Smooth muscle cell of the brain vasculature (primary cell): Measurements from ENCODE around the gene SS18.

Experiments
- DNase-seq: peaks from one replicate; pipeline ENCODE4 v3.0.0-alpha.2; 2012; ENCODE audit warnings: low read depth, low spot score

The SS18 gene

GRCh38 chr18:26003356-26003755 is 87.1 kb downstream of the SS18 start:
- DNase-seq: no peak

GRCh38 chr18:26002375-26002910 is 88.0 kb downstream of the SS18 start:
- DNase-seq: no peak

- DNase-seq: no peak
Measured at GRCh38 chr18:25998461-25998860, 92.0 kb downstream of the SS18 start.

GRCh38 chr18:25992566-25992965 is 97.8 kb downstream of the SS18 start:
- DNase-seq: no peak

- no peak for DNase-seq
Measured at GRCh38 chr18:25990473-25990872, 99.9 kb downstream of the SS18 start.

GRCh38 chr18:25985707-25986394 is 104.6 kb downstream of the SS18 start:
- DNase-seq: no peak

- no peak for DNase-seq
Measured at GRCh38 chr18:25983730-25984129, 106.7 kb downstream of the SS18 start.

GRCh38 chr18:25982961-25983360 is 107.5 kb downstream of the SS18 start:
- DNase-seq: no peak

- DNase-seq: no peak
Measured at GRCh38 chr18:25982153-25982552, 108.3 kb downstream of the SS18 start.

- no peak for DNase-seq
Measured at GRCh38 chr18:25979369-25980040, 110.9 kb downstream of the SS18 start.

GRCh38 chr18:25976554-25976953 is 113.9 kb downstream of the SS18 start:
- no peak for DNase-seq

GRCh38 chr18:25974630-25975077 is 115.8 kb downstream of the SS18 start:
- DNase-seq: no peak
